ENCODE data around the gene ADGRA1. TPM values are rescaled to one million over a fixed set of nuclear protein-coding genes. Genes with fewer than 3 reads are reported as not detected.
"Not testable (repeated sequence)": the region's sequence is repeated elsewhere in the genome, so short reads cannot be mapped to it uniquely, and the experiment has no call there.

ADGRA1 gene
- total and polyA plus RNA-seq, 2 of the 13 experiments (the other 11 are each of a cell fraction or from before 2014, with no cell fraction given) = not detected

- H3K4me3 ChIP-seq (replicated peaks in 1 of 3; ENCODE audit: insufficient read depth in 1 of 3, low read depth in 2 of 3, low read length in 3 of 3); H3K27ac ChIP-seq (ENCODE audit: extremely low read length, insufficient read depth, low read length); H3K36me3 ChIP-seq (replicated peaks in 1 of 2; ENCODE audit: control insufficient read depth in 1 of 2, insufficient read depth in 2 of 2, low read length in 2 of 2); BruUV-seq (replicated peaks); H4K20me1 ChIP-seq (ENCODE audit: insufficient read depth, low read length); H3K79me2 ChIP-seq (ENCODE audit: insufficient read depth, low read length); H3K4me1 ChIP-seq (ENCODE audit: insufficient read depth, low read length); intact Hi-C loops (cut with micrococcal nuclease; ENCODE audit: unreplicated experiment); FAIRE-seq; H3K9ac ChIP-seq (ENCODE audit: insufficient read depth, low read depth, low read length); in situ Hi-C loops (cut with HindIII; ENCODE audit: extremely low pct_ligation_motif_present, low pct_unique_long_range_greater_than_20kb); H3K9me3 ChIP-seq (ENCODE audit: low read length); POLR2A ChIA-PET; ATAC-seq; H3K4me2 ChIP-seq (ENCODE audit: low read depth, low read length); CTCF ChIA-PET (ENCODE audit: low intra/inter-chr PET ratio, low total read pairs); DNase-seq (ENCODE audit: low spot score); H2AFZ ChIP-seq (ENCODE audit: low read length): not testable (repeated sequence)
- peaks cover 16 to 64% of the 10 kb centered on the region in 2 experiments; a peak in 4 of 5 replicates for H3K27me3 ChIP-seq (ENCODE audit: control insufficient read depth in 1 of 2, insufficient read depth in 2 of 2, low read length in 2 of 2)
- WGBS (ENCODE audit: low lambda C conversion rate) = 5% methylated on average over 10 of the region's 10 CpGs
Measured at GRCh38 chr10:133053527-133054133, 34.1 kb upstream of the ADGRA1 start.

DNA sequence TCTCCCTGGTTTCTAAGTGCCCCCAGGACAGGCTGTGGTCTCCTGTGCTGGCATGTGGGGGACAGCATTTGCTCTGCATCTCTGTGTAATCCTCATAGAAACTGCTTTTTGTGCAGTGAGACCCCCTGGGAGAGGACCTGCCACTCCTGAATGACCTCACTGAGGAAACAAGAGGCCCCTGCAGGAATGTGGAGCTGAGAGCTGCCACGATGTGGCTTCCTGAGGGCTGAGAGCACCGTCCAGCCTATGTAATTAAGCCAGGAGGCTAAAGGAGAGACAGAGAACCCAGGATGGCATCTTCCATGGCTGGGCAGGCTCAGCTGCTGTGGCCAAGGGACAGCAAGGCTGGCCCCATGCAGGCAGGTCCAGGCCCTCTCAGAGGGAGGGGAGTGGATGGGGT is 32.3 kb upstream of the ADGRA1 start:
- intact Hi-C loops (cut with micrococcal nuclease; ENCODE audit: unreplicated experiment) = no loop called here
- 0% methylated on average over 2 of the region's 2 CpGs for WGBS (ENCODE audit: low lambda C conversion rate)
- H4K20me1 ChIP-seq (ENCODE audit: insufficient read depth, low read length) = no peaks in the 10 kb centered on the region

More for the DNA sequence above, 32.3 kb upstream of the ADGRA1 start:
- no peaks in the 10 kb centered on the region for H3K36me3 ChIP-seq (replicated peaks in 1 of 2; ENCODE audit: control insufficient read depth in 1 of 2, insufficient read depth in 2 of 2, low read length in 2 of 2)
- no peak for TF ChIP-seq ZNF644 (CRISPR knock-in tag; IDR thresholded peaks at IDR 0.05; ENCODE audit: low read depth)
- no peak for TF ChIP-seq ZNF160 (CRISPR knock-in tag; IDR thresholded peaks at IDR 0.05)
- TF ChIP-seq KLF16 (CRISPR knock-in tag; IDR thresholded peaks at IDR 0.05) = no peak
- no peak for ATAC-seq
- no peaks in the 10 kb centered on the region for H3K9me3 ChIP-seq (ENCODE audit: low read length)
- ChIA-PET CTCF (ENCODE audit: low intra/inter-chr PET ratio, low total read pairs) (no interaction called here), POLR2A (no interaction called here)
- no peak for FAIRE-seq
- in situ Hi-C loops (cut with HindIII; ENCODE audit: extremely low pct_ligation_motif_present, low pct_unique_long_range_greater_than_20kb) = no loop called here
- BruUV-seq (replicated peaks) = no TSS peak
- H3K4me2 ChIP-seq (ENCODE audit: low read depth, low read length) = no peak overlapping the region
- DNase-seq (ENCODE audit: low spot score) = no peak
- no peak overlapping the region for H3K4me3 ChIP-seq (replicated peaks in 1 of 3; ENCODE audit: insufficient read depth in 1 of 3, low read depth in 2 of 3, low read length in 3 of 3)
- no peak overlapping the region for H3K27ac ChIP-seq (ENCODE audit: extremely low read length, insufficient read depth, low read length)
- H3K79me2 ChIP-seq (ENCODE audit: insufficient read depth, low read length) = no peaks in the 10 kb centered on the region
- H3K27me3 ChIP-seq (ENCODE audit: control insufficient read depth in 1 of 2, insufficient read depth in 2 of 2, low read length in 2 of 2) = peaks cover 15 to 64% of the 10 kb centered on the region in 2 experiments; a peak in 4 of 5 replicates
- H3K9ac ChIP-seq (ENCODE audit: insufficient read depth, low read depth, low read length) = no peak overlapping the region
- H3K4me1 ChIP-seq (ENCODE audit: insufficient read depth, low read length) = no peaks in the 10 kb centered on the region
- H2AFZ ChIP-seq (ENCODE audit: low read length) = no peak overlapping the region

All from HepG2 (cell line).